IPS-NIHi11 (cell line): ENCODE measurements around the gene PLXDC1.
"Not testable (repeated sequence)": the region's sequence is repeated elsewhere in the genome, so short reads cannot be mapped to it uniquely, and the experiment has no call there.

ENCODE experiments used
- DNase-seq: peaks from one replicate; pipeline ENCODE4 v3.0.0; 2012; ENCODE audit warnings: mixed read lengths, low spot score

PLXDC1 gene

GRCh38 chr17:39153599-39154051 is 2.2 kb upstream of the PLXDC1 start:
- peak; percentile 69 for DNase-seq

GRCh38 chr17:39151943-39152818 is 744 bp upstream of the PLXDC1 start:
- peak; percentile 47 for DNase-seq

GRCh38 chr17:39150795-39151149 is 665 bp downstream of the PLXDC1 start:
- no peak for DNase-seq

- DNase-seq, result no peak
Measured at GRCh38 chr17:39150104-39150634, 1.3 kb downstream of the PLXDC1 start.

- DNase-seq, result no peak
Measured at GRCh38 chr17:39147221-39148185, 3.9 kb downstream of the PLXDC1 start.

GRCh38 chr17:39146273-39146672 is 5.2 kb downstream of the PLXDC1 start:
- no peak for DNase-seq

GRCh38 chr17:39145143-39145542 is 6.3 kb downstream of the PLXDC1 start:
- DNase-seq, result no peak

GRCh38 chr17:39144416-39144840 is 7.0 kb downstream of the PLXDC1 start:
- no peak for DNase-seq

- DNase-seq, result no peak
Measured at GRCh38 chr17:39143552-39144093, 7.8 kb downstream of the PLXDC1 start.

GRCh38 chr17:39141915-39142664 is 9.3 kb downstream of the PLXDC1 start:
- DNase-seq, result no peak

GRCh38 chr17:39141294-39141693 is 10.1 kb downstream of the PLXDC1 start:
- no peak for DNase-seq

GRCh38 chr17:39139561-39139960 is 11.9 kb downstream of the PLXDC1 start:
- no peak for DNase-seq

GRCh38 chr17:39139161-39139511 is 12.3 kb downstream of the PLXDC1 start:
- DNase-seq, result no peak

- DNase-seq, result no peak
Measured at GRCh38 chr17:39138431-39139160, 12.8 kb downstream of the PLXDC1 start.

GRCh38 chr17:39134878-39135277 is 16.6 kb downstream of the PLXDC1 start:
- DNase-seq, result no peak

- no peak for DNase-seq
Measured at GRCh38 chr17:39132192-39132610, 19.2 kb downstream of the PLXDC1 start.

GRCh38 chr17:39131616-39132015 is 19.8 kb downstream of the PLXDC1 start:
- no peak for DNase-seq

GRCh38 chr17:39130205-39130604 is 21.2 kb downstream of the PLXDC1 start:
- DNase-seq, result no peak

- DNase-seq, result not testable (repeated sequence)
Measured at GRCh38 chr17:39129544-39129943, 21.9 kb downstream of the PLXDC1 start.

GRCh38 chr17:39126436-39126835 is 25.0 kb downstream of the PLXDC1 start:
- DNase-seq, result no peak
